SK-N-SH treated with all-trans-retinoic acid at 6 μM for 48 hours (cell line): ENCODE data around the gene PRSS21.

Source experiments
- ATAC-seq: fragments of 200-7000 bp; cut with Tn5 transposase; 3 replicates; pipeline ENCODE4 v1.9.1; 2020; ENCODE audit warnings: mild to moderate bottlenecking, moderate library complexity
- ARNTL ChIP-seq: fragments of 450-650 bp; formaldehyde crosslinking; IDR thresholded peaks from 2 replicates; pipeline ENCODE4 v1.5.0; 2020; ENCODE audit warnings: low read depth, mild to moderate bottlenecking, moderate library complexity, borderline replicate concordance
- BACH2 ChIP-seq: fragments of 250-450 bp; sonication (Bioruptor Pico); IDR thresholded peaks from 2 replicates; pipeline ENCODE4 v1.9.0; 2021; ENCODE audit warnings: mild to moderate bottlenecking, borderline replicate concordance
- CREB5 ChIP-seq: fragments of 250-450 bp; sonication (Bioruptor Pico); IDR thresholded peaks from 2 replicates; pipeline ENCODE4 v1.5.1; 2020; ENCODE audit warnings: low read depth, mild to moderate bottlenecking, moderate library complexity
- CSDC2 ChIP-seq: fragments of 250-450 bp; sonication (Bioruptor Pico); IDR thresholded peaks from 2 replicates; pipeline ENCODE4 v1.5.0; 2020; ENCODE audit warnings: mild to moderate bottlenecking, moderate library complexity
- CSRNP3 ChIP-seq: fragments of 250-450 bp; sonication (Bioruptor Pico); IDR thresholded peaks from 2 replicates; pipeline ENCODE4 v1.5.1; 2021; ENCODE audit warnings: mild to moderate bottlenecking, moderate library complexity
- ESRRG ChIP-seq: fragments of 250-450 bp; sonication (Bioruptor Pico); IDR thresholded peaks from 2 replicates; pipeline ENCODE4 v1.6.1; 2021; ENCODE audit warnings: mild to moderate bottlenecking
- GLIS3 ChIP-seq: fragments of 250-450 bp; sonication (Bioruptor Pico); IDR thresholded peaks from 2 replicates; pipeline ENCODE4 v1.5.0; 2020; ENCODE audit warnings: mild to moderate bottlenecking, moderate library complexity
- ISL1 ChIP-seq: fragments of 250-450 bp; sonication (Bioruptor Pico); IDR thresholded peaks from 2 replicates; pipeline ENCODE4 v2.1.2; 2022; ENCODE audit warnings: mild to moderate bottlenecking, moderate library complexity
- OSR1 ChIP-seq: fragments of 250-450 bp; sonication (Bioruptor Pico); IDR thresholded peaks from 2 replicates; pipeline ENCODE4 v1.8.0; 2022; ENCODE audit warnings: moderate library complexity, mild to moderate bottlenecking, inconsistent platforms
- PATZ1 ChIP-seq: fragments of 250-450 bp; sonication (Bioruptor Pico); IDR thresholded peaks from 2 replicates; pipeline ENCODE4 v1.8.0; 2020; ENCODE audit warnings: mild to moderate bottlenecking, moderate library complexity, borderline replicate concordance
- POU6F1 ChIP-seq: fragments of 250-450 bp; sonication (Bioruptor Pico); IDR thresholded peaks from 2 replicates; pipeline ENCODE4 v1.8.0; 2021; ENCODE audit warnings: low read depth, mild to moderate bottlenecking, moderate library complexity, borderline replicate concordance
- RARB ChIP-seq: fragments of 250-450 bp; sonication (Bioruptor Pico); IDR thresholded peaks from 2 replicates; pipeline ENCODE4 v1.8.0; 2021; ENCODE audit warnings: mild to moderate bottlenecking, moderate library complexity
- SNAI2 ChIP-seq: fragments of 250-450 bp; sonication (Bioruptor Pico); IDR thresholded peaks from 2 replicates; pipeline ENCODE4 v1.5.0; 2020; ENCODE audit warnings: mild to moderate bottlenecking, moderate library complexity
- TCF4 ChIP-seq: fragments of 250-450 bp; sonication (Bioruptor Pico); IDR thresholded peaks from 2 replicates; pipeline ENCODE4 v1.8.0; 2021; ENCODE audit warnings: mild to moderate bottlenecking, moderate library complexity, borderline replicate concordance
- TOX ChIP-seq: fragments of 250-450 bp; sonication (Bioruptor Pico); IDR thresholded peaks from 2 replicates; pipeline ENCODE4 v1.8.0; 2021; ENCODE audit warnings: mild to moderate bottlenecking, moderate library complexity, borderline replicate concordance
- ZC3H10 ChIP-seq: fragments of 250-450 bp; sonication (Bioruptor Pico); IDR thresholded peaks from 2 replicates; pipeline ENCODE4 v1.5.1; 2021; ENCODE audit warnings: mild to moderate bottlenecking, moderate library complexity
- ZFP3 ChIP-seq: fragments of 250-450 bp; sonication (Bioruptor Pico); IDR thresholded peaks from 2 replicates; pipeline ENCODE4 v1.5.0; 2020; ENCODE audit warnings: mild to moderate bottlenecking, moderate library complexity
- ZNF565 ChIP-seq: fragments of 450-650 bp; formaldehyde crosslinking; conservative IDR thresholded peaks from 2 replicates; pipeline ENCODE4 v1.5.0; 2020; ENCODE audit warnings: low read depth, mild to moderate bottlenecking, moderate library complexity
- ZNF70 ChIP-seq: fragments of 450-650 bp; formaldehyde crosslinking; IDR thresholded peaks from 2 replicates; pipeline ENCODE4 v1.5.0; 2020; ENCODE audit warnings: mild to moderate bottlenecking, moderate library complexity
- ZNF8 ChIP-seq: fragments of 450-650 bp; formaldehyde crosslinking; IDR thresholded peaks from 2 replicates; pipeline ENCODE4 v1.5.0; 2020; ENCODE audit warnings: mild to moderate bottlenecking, moderate library complexity
- TF ChIP-seq, protein P1 (sequence below): fragments of 250-450 bp; sonication (Bioruptor Pico); IDR thresholded peaks from 2 replicates; pipeline ENCODE4 v1.5.0; 2020; ENCODE audit warnings: mild to moderate bottlenecking, moderate library complexity

PRSS21 gene

DNA sequence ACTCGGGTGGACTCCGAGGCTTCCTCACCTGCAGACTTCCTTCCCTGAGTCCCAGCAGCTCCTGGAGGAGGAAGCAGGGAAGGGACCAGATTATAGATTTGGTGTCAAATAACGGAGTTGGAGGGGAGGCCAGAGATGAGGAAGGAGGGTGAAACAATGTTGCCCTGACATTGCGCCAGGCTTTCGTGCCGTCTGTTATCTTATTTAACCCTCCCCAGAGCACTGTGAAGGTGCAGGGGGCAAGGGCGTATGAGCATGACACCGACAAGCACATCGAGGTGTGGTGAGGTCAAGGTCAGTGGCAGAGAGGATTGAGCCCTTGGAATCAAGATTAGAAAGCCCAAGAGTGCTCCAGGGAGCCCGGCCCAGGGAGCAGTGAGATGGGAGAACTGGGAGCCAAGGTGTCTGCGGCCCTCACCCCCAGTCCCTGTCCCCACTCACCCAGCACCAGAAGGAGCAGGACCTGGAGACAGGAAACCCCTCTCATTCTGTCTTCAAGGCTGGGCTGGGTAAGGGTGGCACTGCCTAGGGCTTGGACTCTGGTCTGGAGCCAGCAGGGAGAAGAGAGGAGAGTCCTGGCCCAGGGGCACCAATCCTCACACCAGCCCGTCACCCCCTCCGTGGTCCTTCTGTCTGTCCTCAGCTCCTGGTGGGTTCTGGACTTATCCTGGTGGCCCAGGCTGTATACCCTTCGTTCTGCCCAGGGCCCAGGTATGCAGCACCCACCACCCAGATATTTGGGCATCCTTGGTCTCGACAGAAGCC lies 30.8 kb upstream of the PRSS21 start:
- TF ChIP-seq ZFP3, result no peak
- TF ChIP-seq ISL1, result no peak
- TF ChIP-seq ZNF8 (CRISPR knock-in tag), result no peak
- TF ChIP-seq ZNF70 (CRISPR knock-in tag), result no peak
- no peak for TF ChIP-seq CSRNP3
- no peak for TF ChIP-seq TOX (CRISPR knock-in tag)
- TF ChIP-seq ZC3H10 (CRISPR knock-in tag), result no peak
- TF ChIP-seq GLIS3 (CRISPR knock-in tag), result no peak
- TF ChIP-seq RARB (CRISPR knock-in tag), result no peak
- TF ChIP-seq ARNTL (CRISPR knock-in tag), result no peak
- no peak for TF ChIP-seq BACH2 (CRISPR knock-in tag)
- TF ChIP-seq, protein P1, sequence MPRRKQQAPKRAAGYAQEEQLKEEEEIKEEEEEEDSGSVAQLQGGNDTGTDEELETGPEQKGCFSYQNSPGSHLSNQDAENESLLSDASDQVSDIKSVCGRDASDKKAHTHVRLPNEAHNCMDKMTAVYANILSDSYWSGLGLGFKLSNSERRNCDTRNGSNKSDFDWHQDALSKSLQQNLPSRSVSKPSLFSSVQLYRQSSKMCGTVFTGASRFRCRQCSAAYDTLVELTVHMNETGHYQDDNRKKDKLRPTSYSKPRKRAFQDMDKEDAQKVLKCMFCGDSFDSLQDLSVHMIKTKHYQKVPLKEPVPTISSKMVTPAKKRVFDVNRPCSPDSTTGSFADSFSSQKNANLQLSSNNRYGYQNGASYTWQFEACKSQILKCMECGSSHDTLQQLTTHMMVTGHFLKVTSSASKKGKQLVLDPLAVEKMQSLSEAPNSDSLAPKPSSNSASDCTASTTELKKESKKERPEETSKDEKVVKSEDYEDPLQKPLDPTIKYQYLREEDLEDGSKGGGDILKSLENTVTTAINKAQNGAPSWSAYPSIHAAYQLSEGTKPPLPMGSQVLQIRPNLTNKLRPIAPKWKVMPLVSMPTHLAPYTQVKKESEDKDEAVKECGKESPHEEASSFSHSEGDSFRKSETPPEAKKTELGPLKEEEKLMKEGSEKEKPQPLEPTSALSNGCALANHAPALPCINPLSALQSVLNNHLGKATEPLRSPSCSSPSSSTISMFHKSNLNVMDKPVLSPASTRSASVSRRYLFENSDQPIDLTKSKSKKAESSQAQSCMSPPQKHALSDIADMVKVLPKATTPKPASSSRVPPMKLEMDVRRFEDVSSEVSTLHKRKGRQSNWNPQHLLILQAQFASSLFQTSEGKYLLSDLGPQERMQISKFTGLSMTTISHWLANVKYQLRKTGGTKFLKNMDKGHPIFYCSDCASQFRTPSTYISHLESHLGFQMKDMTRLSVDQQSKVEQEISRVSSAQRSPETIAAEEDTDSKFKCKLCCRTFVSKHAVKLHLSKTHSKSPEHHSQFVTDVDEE (CRISPR knock-in tag), result no peak
- no peak for TF ChIP-seq OSR1 (CRISPR knock-in tag)
- no peak for TF ChIP-seq SNAI2 (CRISPR knock-in tag)
- no peak for TF ChIP-seq PATZ1 (CRISPR knock-in tag)
- no peak for TF ChIP-seq POU6F1 (CRISPR knock-in tag)
- no peak for TF ChIP-seq CSDC2 (CRISPR knock-in tag)
- no peak for TF ChIP-seq ZNF565 (CRISPR knock-in tag)
- no peak; the same call in 2 of the 3 replicates for ATAC-seq

DNA sequence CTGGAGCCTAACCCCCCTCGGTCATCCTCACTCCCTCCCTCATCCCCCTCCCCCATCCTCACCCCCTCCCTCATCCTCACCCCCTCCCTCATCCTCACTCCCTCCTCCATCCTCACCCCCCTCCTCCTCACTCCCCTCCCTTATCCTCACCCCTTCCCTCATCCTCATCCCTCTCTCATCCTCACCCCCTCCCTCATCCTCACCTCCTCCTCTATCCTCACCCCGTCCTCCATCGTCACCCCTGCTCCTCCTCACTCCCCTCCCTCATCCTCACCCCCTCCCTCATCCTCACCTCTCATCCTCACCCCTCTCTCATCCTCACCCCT lies 30.2 kb upstream of the PRSS21 start:
- no peak for ATAC-seq
- TF ChIP-seq SNAI2 (CRISPR knock-in tag), result no peak
- no peak for TF ChIP-seq BACH2 (CRISPR knock-in tag)
- no peak for TF ChIP-seq OSR1 (CRISPR knock-in tag)
- no peak for TF ChIP-seq CREB5 (CRISPR knock-in tag)
- no peak for TF ChIP-seq POU6F1 (CRISPR knock-in tag)
- no peak for TF ChIP-seq CSDC2 (CRISPR knock-in tag)
- no peak for TF ChIP-seq CSRNP3
- no peak for TF ChIP-seq TCF4 (CRISPR knock-in tag)
- no peak for TF ChIP-seq PATZ1 (CRISPR knock-in tag)
- no peak for TF ChIP-seq ARNTL (CRISPR knock-in tag)
- no peak for TF ChIP-seq TOX (CRISPR knock-in tag)
- TF ChIP-seq ZNF8 (CRISPR knock-in tag), result no peak
- TF ChIP-seq ESRRG, result no peak
